B cell (primary cell): ENCODE measurements around the gene CBLN3. TPM values are rescaled to one million over a fixed set of nuclear protein-coding genes. Genes with fewer than 3 reads are reported as not detected.

Experiments
- ATAC-seq: fragments of 200-7000 bp; cut with Tn5 transposase; one replicate; pipeline ENCODE4 v1.10.0; 2021; ENCODE audit warnings: low read depth, mild to moderate bottlenecking, moderate number of reproducible peaks, moderate library complexity
- CTCF ChIA-PET: fragments of 350-600 bp; sonication (Branson Sonifier 250); formaldehyde crosslinking; loops from one replicate; lab custom pipeline; 2021; ENCODE audit warnings: antibody characterized with exemption, inconsistent platforms; lab: Charles Lee
- POLR2A ChIA-PET: fragments of 350-600 bp; sonication (Branson Sonifier 250); formaldehyde crosslinking; loops from one replicate; lab custom pipeline; 2021; ENCODE audit warnings: antibody characterized with exemption; lab: Charles Lee
- DNase-seq: peaks from one replicate; pipeline ENCODE4 v3.0.0; 2013
- H2AFZ ChIP-seq: 2 replicates; pipeline ENCODE4 v1.6.1; 2012; ENCODE audit warnings: mild to moderate bottlenecking, low read depth, low read length; ENCODE audit not compliant: insufficient read depth, poor library complexity, severe bottlenecking
- H3K27ac ChIP-seq, 2 donors: 1 replicate in 1 of 2; 2 replicates in 1 of 2; pipeline ENCODE4 v1.5.1; 2012 to 2013; ENCODE audit warnings: low read length in 2 of 2, mild to moderate bottlenecking in 2 of 2, moderate library complexity in 1 of 2
- H3K27me3 ChIP-seq, 4 experiments: fragments of 200-600 bp in 1 of 4; sonication (generic) in 1 of 4; replicated peaks in 1 of 4; 1 replicate in 2 of 4; 2 replicates in 2 of 4; pipeline versions ENCODE4 v1.6.1 to v1.7.0; 2013 to 2016; ENCODE audit warnings: low read length in 3 of 4, mild to moderate bottlenecking in 2 of 4, mixed read lengths in 1 of 4, moderate library complexity in 1 of 4; ENCODE audit not compliant: insufficient read depth in 4 of 4, control insufficient read depth in 3 of 4; ENCODE audit errors: control extremely low read depth in 1 of 4
- H3K36me3 ChIP-seq, 2 experiments: replicated peaks in 1 of 2; 1 replicate in 1 of 2; 2 replicates in 1 of 2; pipeline versions ENCODE4 v1.6.1 to v1.7.1; 2013; ENCODE audit warnings: low read length in 1 of 2; ENCODE audit not compliant: insufficient read depth in 2 of 2, control insufficient read depth in 1 of 2; ENCODE audit errors: control extremely low read depth in 1 of 2, extremely low read depth in 1 of 2
- H3K4me1 ChIP-seq, 2 donors: fragments of 200-600 bp in 1 of 2; sonication (generic) in 1 of 2; 1 replicate in 1 of 2; 2 replicates in 1 of 2; pipeline versions ENCODE4 v1.5.1 to v1.6.1; 2013 to 2017; ENCODE audit warnings: low read length in 2 of 2; ENCODE audit not compliant: control insufficient read depth in 2 of 2, insufficient read depth in 2 of 2
- H3K4me2 ChIP-seq: replicated peaks from 2 replicates; pipeline ENCODE3; 2012; ENCODE audit warnings: mild to moderate bottlenecking, low read depth, low read length; ENCODE audit not compliant: poor library complexity, severe bottlenecking
- H3K4me3 ChIP-seq, 5 experiments: fragments of 200-600 bp in 1 of 5; sonication (generic) in 1 of 5; 1 replicate in 3 of 5; 2 replicates in 2 of 5; pipeline versions ENCODE4 v1.5.1 to v1.7.0; 2011 to 2016; ENCODE audit warnings: low read length in 4 of 5, mild to moderate bottlenecking in 4 of 5, low read depth in 2 of 5, control low read depth in 1 of 5, moderate library complexity in 1 of 5; ENCODE audit not compliant: insufficient read depth in 1 of 5; ENCODE audit errors: control extremely low read depth in 1 of 5, extremely low read depth in 1 of 5
- H3K79me2 ChIP-seq: fragments of 200-600 bp; sonication (generic); one replicate; pipeline ENCODE4 v1.6.0; 2016; ENCODE audit warnings: low read length; ENCODE audit not compliant: control insufficient read depth, insufficient read depth
- H3K9ac ChIP-seq: fragments of 200-600 bp; sonication (generic); 2 replicates; pipeline ENCODE4 v1.6.1; 2017; ENCODE audit warnings: mild to moderate bottlenecking, low read length, moderate library complexity
- H3K9me3 ChIP-seq, 3 donors: one replicate each; pipeline versions ENCODE4 v1.6.1 to v1.7.1; 2013; ENCODE audit warnings: low read length in 2 of 3; ENCODE audit not compliant: control insufficient read depth in 2 of 3, insufficient read depth in 1 of 3; ENCODE audit errors: control extremely low read depth in 1 of 3
- H4K20me1 ChIP-seq: 2 replicates; pipeline ENCODE4 v1.6.0; 2012; ENCODE audit warnings: mild to moderate bottlenecking, low read length; ENCODE audit not compliant: insufficient read depth, control insufficient read depth, poor library complexity, severe bottlenecking
- H3K27ac Mint-ChIP-seq: one replicate; pipeline ENCODE4 v1.8.0; 2021; ENCODE audit warnings: mixed read lengths
- H3K27me3 Mint-ChIP-seq: one replicate; pipeline ENCODE4 v1.8.0; 2021; ENCODE audit warnings: mixed read lengths
- H3K4me1 Mint-ChIP-seq: one replicate; pipeline ENCODE4 v1.8.0; 2021; ENCODE audit warnings: mixed read lengths
- H3K4me3 Mint-ChIP-seq: one replicate; pipeline ENCODE4 v1.8.0; 2021; ENCODE audit warnings: mixed read lengths
- H3K9me3 Mint-ChIP-seq: one replicate; pipeline ENCODE4 v1.8.0; 2022; ENCODE audit warnings: mixed read lengths; ENCODE audit not compliant: insufficient read depth
- EZH2 ChIP-seq: IDR thresholded peaks from 2 replicates; pipeline ENCODE4 v1.6.1; 2012; ENCODE audit warnings: borderline replicate concordance, low read depth, mild to moderate bottlenecking, moderate library complexity, low read length; ENCODE audit not compliant: insufficient read depth, poor library complexity, severe bottlenecking
- WGBS: methylation state at CpG from one replicate; pipeline ENCODE4 v1.1.5; 2013; ENCODE audit warnings: missing lambda C conversion rate; ENCODE audit not compliant: insufficient coverage; 5-methylcytosine and 5-hydroxymethylcytosine counted together
- intact Hi-C: fragments of 100-400 bp; cut with micrococcal nuclease; formaldehyde crosslinking; loops from one replicate; pipeline ENCODE4 v1.10.0; 2022
- polyA plus RNA-seq: library from polyadenylated mRNA; depleted of rRNA; stranded (reverse); fragments of >200 nt; gene quantifications from 2 replicates; pipeline ENCODE4 v1.2.3, GENCODE V29; 2012
- total RNA-seq, 2 donors: library from RNA; stranded (reverse); fragments of 120-200 nt in 1 of 2; gene quantifications; 1 replicate in 1 of 2; 2 replicates in 1 of 2; pipeline versions ENCODE4 v1.2.3 to v1.2.4, GENCODE V29; 2013 to 2022
- TF ChIP-seq, protein P1 (sequence below): fragments of 200-600 bp; IDR thresholded peaks from one replicate; pipeline ENCODE4 v1.8.0; 2022; ENCODE audit warnings: antibody characterized with exemption, mild to moderate bottlenecking

CBLN3 gene
- total and polyA plus RNA-seq, 2 donors (not counting 1 experiment from before 2014, with no cell fraction given), result 35.0 to 134 TPM

DNA sequence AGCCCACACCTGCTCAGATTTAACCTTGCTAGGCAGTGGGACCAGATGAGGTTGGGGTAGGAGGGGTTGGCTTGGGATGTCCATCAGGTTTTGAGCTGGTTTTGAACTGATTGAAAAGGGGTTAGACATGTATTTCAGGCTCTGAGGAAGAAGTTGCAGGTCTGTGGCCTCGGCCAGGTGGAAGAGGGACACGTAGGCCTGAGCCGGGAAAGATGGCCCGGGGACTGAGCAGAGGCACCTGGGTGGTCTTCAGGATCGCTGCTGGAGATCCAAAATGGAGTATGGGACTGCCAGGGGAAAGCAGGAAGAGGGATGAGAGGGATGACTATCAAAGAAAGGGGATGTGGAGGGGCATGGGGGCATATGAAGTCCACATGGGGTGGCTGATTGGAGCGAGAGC, 23.1 kb downstream of the CBLN3 start:
- no peak for DNase-seq
- Histone ChIP-seq H3K9ac (no peak overlapping the region), H3K27me3 (peaks cover 0 to 16% (median 8%) of the 10 kb centered on the region in 4 experiments), H3K27ac (no peak overlapping the region), H3K4me3 (no peak overlapping the region), H3K4me1 (no peaks in the 10 kb centered on the region), H2AFZ (no peak overlapping the region), H4K20me1 (no peaks in the 10 kb centered on the region), H3K9me3 (peaks cover 0 to 3% (median 0%) of the 10 kb centered on the region in 3 donors), H3K79me2 (no peaks in the 10 kb centered on the region), H3K36me3 (no peaks in the 10 kb centered on the region), H3K4me2 (no peak overlapping the region)
- H3K4me3 Mint-ChIP-seq, result no peak overlapping the region
- intact Hi-C loops, result no loop called here
- POLR2A ChIA-PET, result no interaction called here
- H3K4me1 Mint-ChIP-seq, result no peaks in the 10 kb centered on the region
- WGBS, result 92% methylated on average over 6 of the region's 6 CpGs
- no peak for TF ChIP-seq EZH2
- TF ChIP-seq, protein P1, sequence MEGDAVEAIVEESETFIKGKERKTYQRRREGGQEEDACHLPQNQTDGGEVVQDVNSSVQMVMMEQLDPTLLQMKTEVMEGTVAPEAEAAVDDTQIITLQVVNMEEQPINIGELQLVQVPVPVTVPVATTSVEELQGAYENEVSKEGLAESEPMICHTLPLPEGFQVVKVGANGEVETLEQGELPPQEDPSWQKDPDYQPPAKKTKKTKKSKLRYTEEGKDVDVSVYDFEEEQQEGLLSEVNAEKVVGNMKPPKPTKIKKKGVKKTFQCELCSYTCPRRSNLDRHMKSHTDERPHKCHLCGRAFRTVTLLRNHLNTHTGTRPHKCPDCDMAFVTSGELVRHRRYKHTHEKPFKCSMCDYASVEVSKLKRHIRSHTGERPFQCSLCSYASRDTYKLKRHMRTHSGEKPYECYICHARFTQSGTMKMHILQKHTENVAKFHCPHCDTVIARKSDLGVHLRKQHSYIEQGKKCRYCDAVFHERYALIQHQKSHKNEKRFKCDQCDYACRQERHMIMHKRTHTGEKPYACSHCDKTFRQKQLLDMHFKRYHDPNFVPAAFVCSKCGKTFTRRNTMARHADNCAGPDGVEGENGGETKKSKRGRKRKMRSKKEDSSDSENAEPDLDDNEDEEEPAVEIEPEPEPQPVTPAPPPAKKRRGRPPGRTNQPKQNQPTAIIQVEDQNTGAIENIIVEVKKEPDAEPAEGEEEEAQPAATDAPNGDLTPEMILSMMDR, result no peak
- no peak overlapping the region for H3K27ac Mint-ChIP-seq
- H3K9me3 Mint-ChIP-seq, result no peaks in the 10 kb centered on the region
- CTCF ChIA-PET, result interaction anchor here (1.7 to 3.0 kb wide), 2 partner anchors 41 to 73 kb away, joined by 7 to 13 read pairs; no protein-coding TSS in a partner anchor
- H3K27me3 Mint-ChIP-seq, result peaks cover 38% of the 10 kb centered on the region
- no peak for ATAC-seq

DNA sequence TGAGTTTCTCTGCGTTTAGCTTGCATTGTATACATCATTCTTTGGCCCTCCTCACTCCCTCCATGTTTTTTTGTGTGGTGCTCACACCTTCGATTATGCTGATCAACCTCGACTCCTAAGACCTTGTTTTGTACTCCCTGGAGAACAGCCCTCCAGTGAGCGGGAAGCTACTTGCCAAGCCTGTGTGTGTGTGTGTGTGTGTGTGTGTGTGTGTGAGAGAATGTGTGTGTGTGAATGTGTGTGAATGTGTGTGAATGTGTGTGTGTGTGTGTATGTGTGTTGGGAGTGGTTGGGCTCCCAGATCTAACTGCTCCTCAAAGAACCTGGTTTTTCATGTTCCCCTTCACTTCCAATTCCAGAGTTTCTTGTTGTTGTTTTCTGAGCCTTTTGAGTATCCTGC, 24.7 kb downstream of the CBLN3 start:
- Mint-ChIP-seq H3K4me1 (peaks cover 3% of the 10 kb centered on the region), H3K4me3 (no peak overlapping the region), H3K27ac (no peak overlapping the region), H3K9me3 (no peaks in the 10 kb centered on the region), H3K27me3 (peaks cover 46% of the 10 kb centered on the region)
- no peak for ATAC-seq
- CTCF ChIA-PET, result interaction anchor here (0.6 to 1.5 kb wide), 2 partner anchors 43 to 793 kb away, joined by 3 to 4 read pairs; no protein-coding TSS in a partner anchor
- TF ChIP-seq EZH2, result no peak
- DNase-seq, result no peak
- Histone ChIP-seq H3K4me2 (no peak overlapping the region), H3K9me3 (peaks cover 0 to 3% (median 0%) of the 10 kb centered on the region in 3 donors), H3K9ac (no peak overlapping the region), H3K27ac (no peak overlapping the region), H2AFZ (no peak overlapping the region), H3K36me3 (no peaks in the 10 kb centered on the region), H3K79me2 (no peaks in the 10 kb centered on the region), H3K27me3 (peaks cover 0 to 23% (median 8%) of the 10 kb centered on the region in 4 experiments), H3K4me1 (peaks cover under 1 to 3% of the 10 kb centered on the region in 2 donors), H4K20me1 (no peaks in the 10 kb centered on the region), H3K4me3 (no peak overlapping the region)
- intact Hi-C loops, result no loop called here
- 97% methylated on average over 3 of the region's 4 CpGs for WGBS
- POLR2A ChIA-PET, result no interaction called here
